Stimulated activated CD8-positive, alpha-beta memory T cell treated with anti-CD3 and anti-CD28 coated beads, Interleukin-4, amount 100 ng/mL, for 1 hour (primary cell): ENCODE data around the gene SLC7A14.

Experiments used
- DNase-seq, 2 donors: peaks; one replicate each; pipeline ENCODE4 v3.0.0-alpha.2; 2020; ENCODE audit warnings: low read depth in 2 of 2, low spot score in 1 of 2

SLC7A14 gene

GRCh38 chr3:170473358-170473757 is 112.5 kb downstream of the SLC7A14 start:
- no peak for DNase-seq

GRCh38 chr3:170471149-170471548 is 114.7 kb downstream of the SLC7A14 start:
- DNase-seq, result no peak

DNA sequence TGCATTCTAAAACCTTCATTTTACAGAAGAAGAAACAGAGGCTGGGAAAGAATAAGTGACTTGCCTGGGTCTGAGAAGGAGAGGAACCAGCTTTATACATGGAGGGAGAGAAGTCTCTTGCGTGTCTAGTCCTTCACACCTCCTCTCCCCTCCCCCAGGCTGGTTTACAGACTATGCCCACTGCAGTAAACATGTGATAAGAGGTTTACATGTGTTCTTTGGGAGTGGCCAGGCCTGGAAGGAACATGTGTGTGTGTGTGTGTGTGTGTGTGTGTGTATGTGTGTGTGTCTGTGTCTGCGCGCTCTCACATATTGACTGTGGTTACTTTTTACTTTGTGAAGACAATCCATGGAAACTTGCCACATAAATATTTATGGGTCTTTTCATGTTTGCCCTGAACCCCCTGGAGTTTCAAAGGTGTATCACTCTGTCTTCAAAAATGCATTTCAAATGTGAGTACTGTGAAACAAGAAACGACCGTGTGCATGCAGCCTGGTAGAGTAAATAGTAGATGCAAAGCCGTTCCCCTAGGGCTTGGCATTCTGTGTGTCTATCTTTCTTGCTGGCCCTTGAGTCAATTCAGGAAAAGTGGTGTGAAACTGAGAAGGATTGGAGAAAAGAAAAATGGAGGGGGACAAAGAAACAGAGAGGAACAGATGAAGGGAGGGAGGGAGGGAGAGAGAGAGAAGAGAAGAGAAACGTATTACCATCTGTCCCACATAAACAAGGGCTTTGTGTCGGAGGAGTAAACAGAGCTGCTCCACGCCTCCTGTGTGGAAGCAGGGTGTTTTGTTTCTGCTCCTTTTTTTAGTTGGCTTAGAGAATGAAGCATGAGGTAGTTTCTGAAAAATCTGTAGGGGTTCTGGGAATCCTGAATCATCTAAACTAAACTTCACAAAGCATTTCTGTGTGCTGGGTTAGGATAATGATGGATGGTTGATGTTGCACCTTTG is 115.5 kb downstream of the SLC7A14 start:
- no peak for DNase-seq

DNA sequence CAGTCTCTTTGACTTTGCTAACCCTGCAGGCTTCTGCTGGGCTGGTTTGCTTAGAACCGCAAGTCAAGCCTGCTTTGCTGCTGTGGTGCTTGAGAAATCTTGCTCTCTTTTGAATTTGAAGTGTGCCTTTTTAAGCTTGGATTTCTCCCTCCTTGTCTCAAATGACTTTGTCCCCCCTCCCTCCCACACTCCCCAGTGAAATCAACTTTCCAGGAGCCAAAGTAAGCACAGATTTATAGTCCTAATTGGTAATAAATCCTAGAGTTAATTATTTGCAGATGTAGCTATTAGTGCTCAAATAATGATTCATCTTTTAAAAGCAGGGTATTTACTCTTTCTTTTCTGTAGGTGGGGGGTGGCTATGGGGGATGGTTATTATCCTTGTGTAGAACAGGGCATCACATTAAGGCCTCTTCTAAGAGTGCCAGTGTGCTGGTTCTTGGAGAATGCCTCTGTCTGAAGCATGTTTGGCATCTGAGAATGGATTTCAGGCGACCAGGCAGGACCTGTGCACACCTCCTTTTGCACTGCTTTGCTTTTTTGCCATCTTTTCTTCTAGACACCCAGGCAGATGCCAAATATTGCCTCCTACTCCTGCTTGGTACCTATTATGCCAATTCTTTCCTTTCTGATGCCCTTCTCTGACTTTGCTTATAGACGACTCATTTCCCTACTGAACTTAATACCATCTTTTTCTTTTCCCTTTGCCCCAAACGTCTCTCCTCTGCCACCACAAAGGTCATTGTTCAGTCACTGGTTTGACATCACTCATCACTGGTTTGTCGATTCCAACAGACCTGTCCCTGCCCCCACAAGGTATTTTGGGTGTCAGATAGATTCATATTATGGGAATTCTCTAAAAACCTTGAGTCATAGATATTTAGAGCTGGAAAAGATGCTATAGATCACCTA is 116.5 kb downstream of the SLC7A14 start:
- no peak for DNase-seq

GRCh38 chr3:170467571-170468147 is 118.2 kb downstream of the SLC7A14 start:
- DNase-seq, result no peak

DNA sequence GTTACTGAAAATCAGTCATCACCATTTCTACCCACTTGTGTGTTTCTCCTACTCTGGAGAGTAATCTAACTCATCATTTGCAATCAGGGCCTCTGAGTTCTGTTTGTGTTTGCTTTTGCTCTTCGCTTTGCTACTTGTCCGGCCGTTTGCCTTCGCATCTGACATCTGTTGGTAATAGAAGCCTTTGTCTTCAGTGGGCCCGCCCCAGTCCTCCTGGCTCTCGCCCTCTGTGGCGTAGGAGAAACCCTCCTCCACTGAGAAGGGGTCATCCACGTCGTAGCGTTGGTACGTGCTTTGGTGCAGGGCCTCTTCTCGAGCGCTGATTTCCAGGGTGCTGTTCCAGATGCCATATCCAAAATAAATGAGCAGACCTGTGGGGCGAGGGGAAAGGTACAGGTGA is 118.9 kb downstream of the SLC7A14 start:
- DNase-seq, result no peak

DNA sequence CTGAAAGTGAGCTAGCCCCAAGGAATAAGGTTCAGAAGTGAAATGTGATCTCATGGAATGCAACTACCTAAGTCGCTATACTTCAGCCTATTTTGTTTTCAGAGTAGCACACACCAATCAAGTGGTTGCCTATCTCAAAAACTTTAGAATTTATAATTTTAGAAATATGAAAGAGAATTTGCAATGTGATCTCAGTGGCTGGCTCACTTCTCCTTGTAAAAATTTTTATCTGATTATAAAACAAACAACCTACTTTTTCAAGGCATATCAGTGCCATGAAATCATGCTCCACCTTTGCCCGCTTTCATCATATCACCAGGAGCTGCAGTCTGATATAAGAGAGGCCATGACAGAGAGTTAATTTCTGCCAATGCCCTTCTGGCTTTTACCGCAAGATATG is 119.9 kb downstream of the SLC7A14 start:
- no peak for DNase-seq

DNA sequence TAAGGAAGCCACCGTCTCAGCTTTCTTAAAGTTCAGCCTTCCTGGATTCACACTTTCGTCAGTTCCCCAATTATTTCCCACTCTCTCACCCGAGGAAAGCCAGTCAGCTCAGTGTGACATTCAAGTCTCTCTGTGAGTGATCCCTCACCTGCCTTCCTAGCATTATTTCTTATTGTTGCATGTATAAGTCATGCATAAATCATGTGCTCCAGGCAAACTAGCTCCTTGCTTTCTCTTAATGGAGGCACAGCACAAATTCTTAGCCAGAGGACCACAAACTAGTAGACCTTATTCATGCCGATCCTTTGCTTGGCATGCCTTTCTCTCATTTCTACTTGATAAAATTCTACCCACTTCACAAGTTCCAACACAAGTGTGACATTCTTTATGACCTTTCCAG is 122.9 kb downstream of the SLC7A14 start:
- no peak for DNase-seq

DNA sequence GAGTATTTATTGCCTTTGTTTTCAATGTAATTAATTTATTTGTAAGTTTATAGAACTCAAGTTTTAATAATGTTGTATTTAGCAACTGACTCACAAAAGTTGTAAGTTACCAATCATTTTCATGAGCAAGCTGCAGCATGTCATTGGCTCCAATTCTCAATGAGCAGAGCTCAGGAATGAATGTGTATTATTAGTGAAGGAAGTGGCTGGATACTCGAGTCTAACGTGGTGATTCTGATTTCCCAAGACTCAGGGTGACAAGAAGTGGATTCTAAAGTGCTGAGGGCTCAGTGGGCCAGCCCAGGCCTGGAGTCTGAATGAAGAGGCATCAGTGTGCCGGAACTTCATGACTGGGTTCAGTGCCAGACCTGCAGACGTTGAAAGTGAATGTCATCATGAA is 127.6 kb downstream of the SLC7A14 start:
- no peak for DNase-seq

GRCh38 chr3:170454509-170454908 is 131.4 kb downstream of the SLC7A14 start:
- DNase-seq, result no peak

GRCh38 chr3:170450039-170450438 is 135.8 kb downstream of the SLC7A14 start:
- DNase-seq, result no peak

DNA sequence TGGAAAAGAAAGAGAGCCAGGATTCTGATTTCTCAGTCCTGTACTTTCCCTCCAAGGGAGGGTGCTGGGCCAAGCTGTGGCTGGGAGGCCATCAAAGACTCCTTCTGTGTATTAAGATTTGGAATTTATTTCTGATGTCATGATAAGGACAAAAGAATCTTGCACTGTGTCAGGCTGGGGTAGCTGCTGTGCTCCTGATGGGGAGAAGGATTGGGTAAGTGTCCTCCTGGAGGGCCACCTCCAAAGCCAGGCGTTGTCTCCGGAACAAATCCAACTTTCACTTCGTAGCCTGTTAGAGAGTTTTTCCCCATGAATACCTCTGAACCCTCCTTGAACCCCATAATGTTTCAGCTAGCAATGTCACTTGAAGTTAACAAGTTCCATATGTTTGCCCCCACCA is 137.3 kb downstream of the SLC7A14 start:
- DNase-seq, result no peak

- no peak for DNase-seq
These were observed 142.4 kb downstream of the SLC7A14 start for GRCh38 chr3:170443457-170443856.

GRCh38 chr3:170442947-170443346 is 142.9 kb downstream of the SLC7A14 start:
- DNase-seq, result no peak

GRCh38 chr3:170441412-170441811 is 144.5 kb downstream of the SLC7A14 start:
- no peak for DNase-seq

DNA sequence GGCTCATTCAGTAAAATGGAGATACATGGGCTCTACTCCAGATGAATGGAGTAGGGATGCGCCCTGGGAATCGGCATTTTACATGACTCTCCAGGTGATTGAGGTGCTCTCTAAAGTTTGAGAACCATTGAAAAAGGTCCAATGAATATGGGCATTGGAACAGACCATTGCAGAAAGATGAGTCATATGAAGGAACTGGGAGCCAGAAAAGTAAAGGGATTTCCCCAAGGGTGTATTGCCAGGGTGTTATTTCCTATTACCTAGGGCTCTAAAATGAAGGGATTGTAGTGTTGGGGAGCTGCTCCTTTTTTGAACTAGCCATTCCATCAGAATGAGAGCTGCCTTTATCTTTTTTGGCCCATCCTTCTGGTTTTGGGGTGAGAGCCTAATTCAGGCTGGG is 145.5 kb downstream of the SLC7A14 start:
- no peak for DNase-seq

GRCh38 chr3:170438836-170439235 is 147.0 kb downstream of the SLC7A14 start:
- no peak for DNase-seq

DNA sequence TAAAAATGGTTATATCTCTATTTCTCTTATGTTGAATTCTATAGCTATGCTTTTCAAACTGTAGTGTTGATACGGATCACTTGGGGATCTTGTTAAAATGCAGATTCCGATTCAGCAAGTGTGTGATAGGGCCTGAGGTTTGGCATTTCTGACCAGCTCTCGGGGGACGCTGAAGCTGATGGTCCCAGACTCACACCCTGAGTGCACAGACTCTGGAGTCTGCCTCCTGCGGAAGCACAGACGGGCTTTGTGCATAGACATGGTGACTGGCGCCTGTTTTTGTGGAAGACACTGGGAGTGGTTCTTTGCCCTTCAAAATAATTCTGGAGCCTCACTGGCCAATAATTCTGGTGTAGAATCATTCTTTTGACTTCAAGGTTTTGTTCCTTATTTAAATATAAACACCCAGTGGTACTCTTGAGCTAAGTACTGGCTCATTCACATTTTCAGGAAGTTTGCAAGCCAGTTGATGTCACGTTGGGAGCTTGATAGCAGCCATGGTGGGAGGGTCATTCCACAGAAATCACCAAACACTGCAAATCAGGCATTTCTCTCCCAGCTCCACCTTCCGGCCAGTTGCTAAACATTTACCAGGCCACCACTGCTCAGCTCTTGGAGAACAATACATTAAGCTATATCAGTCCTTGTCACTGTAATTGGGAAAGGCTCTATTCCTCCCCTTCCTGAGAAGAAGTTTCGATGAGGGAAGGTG is 148.0 kb downstream of the SLC7A14 start:
- no peak for DNase-seq

DNA sequence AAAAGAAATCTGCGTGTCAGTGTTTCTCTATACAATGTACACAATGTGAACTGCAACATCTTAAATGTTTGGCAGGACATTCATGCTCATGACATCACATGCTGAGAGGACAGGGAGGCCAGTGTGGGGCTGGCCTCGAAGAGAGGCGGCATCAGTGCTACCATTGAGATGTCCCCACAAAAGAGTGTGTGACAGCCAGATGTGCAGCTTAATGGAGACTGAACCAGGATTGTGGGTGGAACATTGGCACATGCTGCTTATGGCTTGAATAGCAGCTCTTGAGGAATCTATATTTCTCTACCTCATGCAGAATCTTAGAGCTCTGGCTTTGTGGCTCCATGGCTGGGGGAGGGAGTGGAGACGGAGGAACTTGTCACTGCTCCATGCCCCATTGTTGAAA is 148.7 kb downstream of the SLC7A14 start:
- DNase-seq, result no peak

- no peak for DNase-seq
These were observed 149.2 kb downstream of the SLC7A14 start for GRCh38 chr3:170436697-170437096.

- no peak for DNase-seq
These were observed 153.5 kb downstream of the SLC7A14 start for GRCh38 chr3:170432416-170432815.
